Suprapubic skin (tissue), 4 donors: ENCODE results near the gene MYO18B. TPM values are rescaled to one million over a fixed set of nuclear protein-coding genes. Genes with fewer than 3 reads are reported as not detected.

Experiments
- DNase-seq, 2 donors: peaks; one replicate each; pipeline ENCODE4 v3.0.0-alpha.2; 2019; ENCODE audit warnings: low spot score in 2 of 2
- H3K27ac ChIP-seq: fragments of 200-600 bp; sonication (generic); one replicate; pipeline ENCODE4 v1.5.1; 2019
- H3K27me3 ChIP-seq: fragments of 200-600 bp; sonication (generic); one replicate; pipeline ENCODE4 v1.5.1; 2019
- H3K36me3 ChIP-seq: fragments of 200-600 bp; sonication (generic); one replicate; pipeline ENCODE4 v1.5.1; 2019
- H3K4me1 ChIP-seq: fragments of 200-600 bp; sonication (generic); one replicate; pipeline ENCODE4 v1.5.1; 2019
- H3K4me3 ChIP-seq: fragments of 200-600 bp; sonication (generic); one replicate; pipeline ENCODE4 v1.5.1; 2019; ENCODE audit warnings: mild to moderate bottlenecking
- H3K9me3 ChIP-seq: fragments of 200-600 bp; sonication (generic); one replicate; pipeline ENCODE4 v1.5.1; 2019
- CTCF ChIP-seq, 2 donors: fragments of 200-600 bp in 1 of 2; fragments of 450-650 bp in 1 of 2; sonication (generic) in 1 of 2; IDR thresholded peaks; one replicate each; pipeline ENCODE4 v1.5.1; 2016 to 2019; ENCODE audit warnings: antibody characterized with exemption in 2 of 2, mild to moderate bottlenecking in 1 of 2, moderate library complexity in 1 of 2
- EP300 ChIP-seq: sonication (generic); formaldehyde crosslinking; IDR thresholded peaks from one replicate; pipeline ENCODE4 v1.6.1; 2017; ENCODE audit warnings: antibody characterized with exemption
- POLR2A ChIP-seq, 2 donors: fragments of 450-650 bp; IDR thresholded peaks; one replicate each; pipeline ENCODE4 v1.6.1; 2017; ENCODE audit warnings: antibody characterized with exemption in 2 of 2, mild to moderate bottlenecking in 2 of 2, moderate library complexity in 2 of 2
- POLR2AphosphoS5 ChIP-seq, 3 donors: sonication (generic); formaldehyde crosslinking; IDR thresholded peaks; one replicate each; pipeline ENCODE4 v1.6.1; 2017; ENCODE audit warnings: antibody characterized with exemption in 3 of 3
- WGBS: methylation state at CpG from one replicate; pipeline ENCODE4 v1.1.5; 2018; 5-methylcytosine and 5-hydroxymethylcytosine counted together
- total RNA-seq, 4 donors: library from RNA; depleted of rRNA; stranded (reverse); fragments of >200 nt; gene quantifications; one replicate each; pipeline ENCODE4 v1.1.0, GENCODE V29; 2016

The MYO18B gene
- total RNA-seq, 4 donors from 2014 or later: 1.2 to 3.2 (median 1.7) TPM

GRCh38 chr22:26045051-26045450 lies 303.1 kb downstream of the MYO18B start:
- Histone ChIP-seq H3K4me1 (no peaks in the 10 kb centered on the region), H3K36me3 (no peaks in the 10 kb centered on the region), H3K4me3 (no peak overlapping the region), H3K9me3 (no peaks in the 10 kb centered on the region), H3K27ac (no peak overlapping the region), H3K27me3 (peaks cover 10% of the 10 kb centered on the region)
- TF ChIP-seq CTCF (IDR thresholded peaks at IDR 0.05) (no peak), POLR2AphosphoS5 (IDR thresholded peaks at IDR 0.05) (no peak), POLR2A (IDR thresholded peaks at IDR 0.05) (no peak), EP300 (no peak)
- 61% methylated on average over 2 of the region's 2 CpGs for WGBS
- no peak for DNase-seq

GRCh38 chr22:26045860-26046259 lies 303.9 kb downstream of the MYO18B start:
- no peak for TF ChIP-seq CTCF (IDR thresholded peaks at IDR 0.05)
- TF ChIP-seq EP300: no peak
- TF ChIP-seq POLR2A (IDR thresholded peaks at IDR 0.05): no peak
- no peak for TF ChIP-seq POLR2AphosphoS5 (IDR thresholded peaks at IDR 0.05)
- H3K9me3 ChIP-seq: no peaks in the 10 kb centered on the region
- H3K27ac ChIP-seq: no peak overlapping the region
- no peaks in the 10 kb centered on the region for H3K4me1 ChIP-seq
- DNase-seq: no peak
- no peak overlapping the region for H3K4me3 ChIP-seq
- WGBS: 73% methylated on average over 3 of the region's 3 CpGs
- H3K36me3 ChIP-seq: no peaks in the 10 kb centered on the region
- peaks cover 10% of the 10 kb centered on the region for H3K27me3 ChIP-seq

DNA sequence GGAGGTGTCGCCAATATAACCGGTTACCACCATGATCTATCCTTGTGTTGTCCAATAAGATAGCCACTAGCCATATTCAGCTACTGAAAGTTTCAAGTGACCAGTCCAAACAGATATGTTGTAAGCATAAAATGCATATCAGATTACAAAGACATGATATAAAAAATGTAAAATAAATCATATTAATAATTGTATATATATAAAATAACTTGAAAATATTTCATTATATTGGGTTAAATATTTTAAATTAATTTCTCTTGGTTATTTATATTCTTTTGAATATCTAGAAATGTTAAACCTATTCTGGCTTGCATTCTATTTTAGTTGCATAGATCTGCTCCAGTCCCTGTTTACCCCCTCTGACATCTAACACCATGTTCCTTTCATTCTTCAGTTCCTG lies 305.5 kb downstream of the MYO18B start:
- TF ChIP-seq CTCF (IDR thresholded peaks at IDR 0.05): no peak
- no peak for TF ChIP-seq POLR2AphosphoS5 (IDR thresholded peaks at IDR 0.05)
- no peak for TF ChIP-seq EP300
- no peak for TF ChIP-seq POLR2A (IDR thresholded peaks at IDR 0.05)
- WGBS: 94% methylated on average over 2 of the region's 2 CpGs
- Histone ChIP-seq H3K27ac (no peak overlapping the region), H3K4me1 (no peaks in the 10 kb centered on the region), H3K9me3 (no peaks in the 10 kb centered on the region), H3K36me3 (no peaks in the 10 kb centered on the region), H3K27me3 (peaks cover 10% of the 10 kb centered on the region), H3K4me3 (no peak overlapping the region)
- DNase-seq: no peak

DNA sequence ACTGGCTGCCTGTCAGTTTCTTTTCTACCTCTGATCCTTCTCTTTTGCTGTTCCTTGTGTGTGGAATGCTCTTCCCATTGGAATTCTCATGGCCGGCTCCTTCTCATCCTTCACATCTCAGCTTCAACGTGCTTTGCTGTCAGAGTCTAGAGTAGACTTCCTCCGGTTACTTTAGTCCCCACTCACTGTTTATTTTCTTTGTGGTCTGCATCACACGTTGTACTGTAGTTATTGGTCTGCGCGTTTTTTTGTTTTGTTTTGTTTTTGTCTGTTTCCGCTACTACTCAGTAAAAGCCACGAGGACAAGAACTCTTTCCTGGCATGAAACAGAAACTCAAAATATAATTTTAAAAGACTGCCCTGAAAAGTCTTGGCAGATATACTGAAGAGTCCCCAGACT lies 305.9 kb downstream of the MYO18B start:
- no peaks in the 10 kb centered on the region for H3K9me3 ChIP-seq
- no peak overlapping the region for H3K4me3 ChIP-seq
- no peak overlapping the region for H3K27ac ChIP-seq
- WGBS: 82% methylated on average over 8 of the region's 8 CpGs
- DNase-seq: no peak
- peaks cover 10% of the 10 kb centered on the region for H3K27me3 ChIP-seq
- no peaks in the 10 kb centered on the region for H3K36me3 ChIP-seq
- no peak for TF ChIP-seq EP300
- no peak for TF ChIP-seq POLR2AphosphoS5 (IDR thresholded peaks at IDR 0.05)
- no peaks in the 10 kb centered on the region for H3K4me1 ChIP-seq

GRCh38 chr22:26050079-26050478 lies 308.1 kb downstream of the MYO18B start:
- H3K27me3 ChIP-seq: peaks cover 21% of the 10 kb centered on the region
- no peak overlapping the region for H3K4me3 ChIP-seq
- TF ChIP-seq POLR2AphosphoS5 (IDR thresholded peaks at IDR 0.05) (no peak), POLR2A (IDR thresholded peaks at IDR 0.05) (no peak), EP300 (no peak), CTCF (IDR thresholded peaks at IDR 0.05) (no peak)
- no peak for DNase-seq
- 77% methylated on average over 7 of the region's 7 CpGs for WGBS
- H3K27ac ChIP-seq: no peak overlapping the region
- H3K4me1 ChIP-seq: no peaks in the 10 kb centered on the region
- no peaks in the 10 kb centered on the region for H3K9me3 ChIP-seq
- H3K36me3 ChIP-seq: no peaks in the 10 kb centered on the region

- no peaks in the 10 kb centered on the region for H3K9me3 ChIP-seq
- TF ChIP-seq CTCF (IDR thresholded peaks at IDR 0.05) (no peak), EP300 (no peak), POLR2AphosphoS5 (IDR thresholded peaks at IDR 0.05) (no peak), POLR2A (IDR thresholded peaks at IDR 0.05) (no peak)
- 53% methylated on average over 4 of the region's 4 CpGs for WGBS
- H3K36me3 ChIP-seq: no peaks in the 10 kb centered on the region
- no peaks in the 10 kb centered on the region for H3K4me1 ChIP-seq
- no peak for DNase-seq
- no peak overlapping the region for H3K27ac ChIP-seq
- H3K27me3 ChIP-seq: peaks cover 36% of the 10 kb centered on the region
- H3K4me3 ChIP-seq: no peak overlapping the region
These were observed 311.8 kb downstream of the MYO18B start for GRCh38 chr22:26053737-26054316.
